A549 (cell line): ENCODE results near the gene RTKN2.

ENCODE experiments used
- CTCF ChIP-seq: fragments of >200 bp; sonication (Bioruptor Twin); formaldehyde crosslinking; IDR thresholded peaks from 3 replicates; pipeline ENCODE4 v1.5.1; 2016
- ELK1 ChIP-seq: fragments of 150-350 bp; IDR thresholded peaks from 2 replicates; pipeline ENCODE4 v1.6.1; 2014; ENCODE audit warnings: low read depth, mild to moderate bottlenecking, low read length
- RCOR1 ChIP-seq: fragments of 150-350 bp; IDR thresholded peaks from 2 replicates; pipeline ENCODE4 v1.6.1; 2014; ENCODE audit warnings: antibody characterized with exemption, low read length, low read depth

GRCh38 chr10:62305813-62306212, 37.2 kb upstream of the RTKN2 start:
- TF ChIP-seq RCOR1 (no peak), CTCF (no peak), ELK1 (no peak)
